ENCODE results near the gene NTRK1. TPM values are rescaled to one million over a fixed set of nuclear protein-coding genes. Genes with fewer than 3 reads are reported as not detected.
"Not testable (repeated sequence)": the region's sequence is repeated elsewhere in the genome, so short reads cannot be mapped to it uniquely, and the experiment has no call there.

NTRK1 gene
- total RNA-seq, 1 donor from 2014 or later = 54.3 TPM

DNA sequence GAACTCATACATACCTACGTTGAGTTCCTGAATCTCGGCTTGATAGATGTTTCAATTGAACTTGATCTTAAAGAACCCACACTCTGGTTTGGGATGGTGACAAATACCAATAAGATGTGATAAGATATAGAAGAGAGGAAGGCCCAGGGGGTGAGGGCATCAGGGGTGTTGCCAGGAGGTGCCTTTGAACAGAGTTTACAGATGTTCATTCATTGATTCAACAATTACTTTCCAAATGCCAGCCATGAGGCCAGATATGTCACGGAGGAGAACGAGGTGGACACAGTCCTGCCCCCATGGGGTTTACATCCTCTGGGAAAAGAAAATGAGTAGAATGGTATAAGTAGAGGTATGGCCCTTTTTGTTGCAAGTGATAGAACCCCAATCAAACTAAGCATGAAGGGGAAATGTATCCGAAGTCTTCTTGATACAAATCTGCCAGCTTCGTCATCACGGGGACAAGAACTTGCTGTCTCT lies 60.4 kb downstream of the NTRK1 start:
- peaks cover 74% of the 10 kb centered on the region for H3K27me3 Mint-ChIP-seq
- no peak overlapping the region for H3K4me3 Mint-ChIP-seq
- H3K9me3 Mint-ChIP-seq = no peaks in the 10 kb centered on the region
- H3K27ac Mint-ChIP-seq = no peak overlapping the region
- peaks cover 8% of the 10 kb centered on the region for H3K4me1 Mint-ChIP-seq
- intact Hi-C loops (cut with micrococcal nuclease) = loop anchor here (5.0 to 10.0 kb wide), 5 partner anchors 56 to 486 kb away; partner anchors contain the start of gene NTRK1
- no peaks in the 10 kb centered on the region for H3K36me3 Mint-ChIP-seq (ENCODE audit: low read depth)
- DNase-seq = no peak

DNA sequence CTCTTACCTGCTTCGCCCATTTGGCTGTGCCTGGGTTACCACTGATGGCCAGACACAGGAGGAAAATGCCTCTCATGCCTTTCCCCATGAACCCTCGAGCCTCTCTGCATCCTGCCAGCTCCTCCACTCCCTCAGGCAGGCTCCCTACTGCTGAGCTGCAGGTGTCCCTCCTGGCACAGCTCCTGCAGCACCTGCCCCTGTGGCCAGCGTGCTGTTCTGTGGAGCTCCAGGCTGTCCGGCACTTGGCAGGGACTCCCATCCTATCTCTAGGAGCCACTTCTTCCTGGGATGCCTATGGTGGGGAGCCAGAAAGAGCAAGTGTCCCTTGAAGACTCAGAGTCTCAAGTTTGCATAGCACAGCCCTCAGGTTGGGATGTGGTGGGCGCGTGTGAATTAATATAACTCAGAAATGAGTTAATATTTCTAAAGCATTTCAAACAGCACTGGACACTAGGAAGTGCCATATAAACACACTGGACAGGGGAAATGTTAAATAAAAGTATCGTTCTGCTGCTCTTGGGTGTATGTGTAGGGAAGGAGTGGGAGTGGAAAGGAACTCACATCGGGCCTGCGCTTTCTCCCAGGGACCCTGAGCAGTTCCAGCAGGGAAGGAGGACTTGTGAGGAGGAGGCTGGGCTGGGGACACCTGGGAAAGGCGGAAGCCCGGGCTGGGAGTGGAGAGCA lies 62.5 kb downstream of the NTRK1 start:
- no peak for DNase-seq
- Mint-ChIP-seq H3K9me3 (no peaks in the 10 kb centered on the region), H3K4me1 (peaks cover 20% of the 10 kb centered on the region), H3K27me3 (peaks cover 84% of the 10 kb centered on the region), H3K27ac (peak overlapping the region; percentile 22), H3K36me3 (ENCODE audit: low read depth) (no peaks in the 10 kb centered on the region), H3K4me3 (no peak overlapping the region)
- intact Hi-C loops (cut with micrococcal nuclease) = loop anchor here (5.0 to 10.0 kb wide), 5 partner anchors 58 to 488 kb away; partner anchors contain the start of gene NTRK1

DNA sequence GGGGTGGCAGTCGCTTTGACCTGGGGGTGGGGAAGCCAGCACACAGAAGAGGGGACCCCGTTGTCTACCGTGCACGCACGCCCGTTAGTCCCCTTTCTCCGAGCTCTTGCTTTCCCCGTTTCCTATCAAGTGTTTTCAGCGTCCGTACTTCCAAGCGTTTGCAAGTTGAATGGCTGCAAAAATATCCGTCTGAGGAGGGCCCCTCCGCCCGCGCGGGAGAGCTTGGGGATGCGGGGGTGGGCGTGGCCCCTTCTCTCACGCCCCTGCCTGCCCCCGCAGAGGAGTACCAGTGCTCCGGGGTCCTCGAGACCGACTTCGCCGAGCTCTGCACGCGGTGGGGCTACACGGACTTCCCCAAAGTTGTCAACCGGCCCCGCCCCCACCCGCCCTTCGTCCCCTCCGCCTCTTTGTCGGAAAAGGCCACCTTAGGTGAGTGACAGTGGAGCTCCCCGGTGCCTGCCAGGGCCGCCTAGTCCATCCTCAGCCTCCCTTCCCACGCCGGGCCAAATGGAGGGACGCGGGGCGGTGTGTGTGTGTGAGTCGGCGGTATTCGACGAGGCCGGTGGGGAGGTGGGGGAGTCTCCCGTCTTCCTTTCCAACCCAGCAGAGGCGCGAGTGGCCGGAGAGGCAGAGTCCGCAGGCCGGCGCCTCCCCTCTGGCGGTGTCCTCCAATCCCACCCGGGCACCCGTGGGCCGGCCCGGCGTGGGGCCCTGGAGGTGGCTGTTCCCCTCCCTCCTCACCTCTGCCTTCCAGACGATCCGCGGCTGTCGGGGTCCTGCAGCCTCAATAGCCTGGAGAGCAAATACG lies 63.2 kb downstream of the NTRK1 start:
- DNase-seq = no peak
- Mint-ChIP-seq H3K36me3 (ENCODE audit: low read depth) (no peaks in the 10 kb centered on the region), H3K27me3 (peaks cover 85% of the 10 kb centered on the region), H3K27ac (no peak overlapping the region), H3K4me1 (peaks cover 22% of the 10 kb centered on the region), H3K4me3 (no peak overlapping the region), H3K9me3 (no peaks in the 10 kb centered on the region)
- intact Hi-C loops (cut with micrococcal nuclease) = loop anchor here (5.0 to 10.0 kb wide), 5 partner anchors 59 to 489 kb away; partner anchors contain the start of gene NTRK1

DNA sequence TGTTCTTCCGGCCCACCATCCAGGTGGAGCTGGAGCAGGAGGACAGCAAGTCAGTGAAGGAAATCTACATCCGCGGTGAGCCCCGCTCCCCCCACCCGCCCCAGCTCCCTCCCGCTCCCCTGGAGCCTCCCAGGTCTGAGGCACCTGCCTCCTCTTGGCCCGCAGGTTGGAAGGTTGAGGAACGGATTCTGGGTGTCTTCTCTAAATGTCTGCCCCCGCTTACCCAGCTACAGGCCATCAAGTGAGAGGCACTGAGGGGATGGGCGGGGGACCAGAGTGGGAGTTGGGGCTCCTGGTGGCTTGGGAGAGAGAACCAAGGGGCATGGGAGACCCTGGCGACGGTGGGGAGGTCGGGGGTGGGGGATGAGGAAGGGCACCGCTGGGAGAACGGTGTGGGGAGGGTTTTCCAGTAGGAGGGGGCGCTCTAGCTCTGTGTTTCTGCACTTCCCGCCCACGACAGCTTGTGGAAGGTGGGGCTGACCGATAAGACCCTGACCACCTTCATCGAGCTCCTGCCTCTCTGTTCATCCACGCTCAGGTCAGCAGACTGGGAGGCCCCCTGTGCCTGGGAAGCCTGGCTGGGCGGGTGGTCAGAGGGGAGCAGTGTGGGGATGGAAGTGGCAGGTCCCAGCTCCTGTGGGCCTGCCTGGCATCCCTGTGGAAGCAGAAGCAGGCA lies 64.0 kb downstream of the NTRK1 start:
- Mint-ChIP-seq H3K27me3 (peaks cover 87% of the 10 kb centered on the region), H3K4me1 (peaks cover 22% of the 10 kb centered on the region), H3K9me3 (no peaks in the 10 kb centered on the region), H3K4me3 (no peak overlapping the region), H3K36me3 (ENCODE audit: low read depth) (no peaks in the 10 kb centered on the region), H3K27ac (no peak overlapping the region)
- DNase-seq = no peak
- intact Hi-C loops (cut with micrococcal nuclease) = loop anchor here (5.0 to 10.0 kb wide), 5 partner anchors 60 to 490 kb away; partner anchors contain the start of gene NTRK1

DNA sequence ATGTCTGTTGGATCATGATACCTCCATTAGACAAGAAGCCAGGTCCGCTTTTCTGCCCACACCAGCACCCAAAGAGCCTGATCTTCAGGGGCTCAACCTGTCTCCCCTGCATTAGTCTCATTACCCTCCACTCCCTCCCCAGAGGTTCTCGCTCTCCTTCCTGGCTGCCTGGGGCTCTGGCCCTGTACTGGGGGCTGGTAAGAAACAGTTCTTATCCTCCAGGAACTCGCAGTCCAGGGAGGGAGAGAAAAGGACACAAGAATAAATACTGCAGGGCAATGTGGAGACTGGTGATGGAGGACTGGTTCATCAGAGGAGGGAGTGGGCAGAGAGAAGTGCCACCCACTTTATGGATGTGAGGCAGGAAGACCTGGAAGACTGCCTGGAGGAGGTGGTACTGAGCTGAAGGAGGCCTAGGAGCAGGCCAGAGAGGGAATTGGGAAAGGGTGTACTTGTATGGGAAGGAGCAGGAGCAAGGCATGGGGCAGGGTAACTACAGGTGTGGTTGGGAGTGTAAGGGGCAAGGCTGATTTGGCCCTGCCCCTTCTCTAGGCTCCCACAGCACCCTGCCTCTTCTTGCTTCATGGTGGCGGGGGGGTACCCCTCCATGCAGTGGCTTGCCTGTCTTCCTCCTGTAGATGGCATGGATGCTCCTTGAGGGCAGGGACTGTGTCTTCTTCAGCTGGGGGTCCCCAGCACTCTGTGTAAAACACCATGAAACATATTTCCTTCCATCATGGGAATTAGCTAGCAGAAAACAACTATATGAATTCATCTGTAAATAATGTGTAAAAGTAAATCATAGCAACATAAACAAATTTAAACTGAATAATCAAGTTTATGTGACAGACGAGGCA lies 64.7 kb downstream of the NTRK1 start:
- Mint-ChIP-seq H3K27ac (peak overlapping the region; percentile 61), H3K4me3 (no peak overlapping the region), H3K4me1 (peaks cover 22% of the 10 kb centered on the region), H3K27me3 (peaks cover 85% of the 10 kb centered on the region), H3K36me3 (ENCODE audit: low read depth) (no peaks in the 10 kb centered on the region), H3K9me3 (no peaks in the 10 kb centered on the region)
- intact Hi-C loops (cut with micrococcal nuclease) = loop anchor here (10.0 kb wide), 3 partner anchors 61 to 491 kb away; partner anchors contain the start of gene NTRK1
- DNase-seq = no peak

DNA sequence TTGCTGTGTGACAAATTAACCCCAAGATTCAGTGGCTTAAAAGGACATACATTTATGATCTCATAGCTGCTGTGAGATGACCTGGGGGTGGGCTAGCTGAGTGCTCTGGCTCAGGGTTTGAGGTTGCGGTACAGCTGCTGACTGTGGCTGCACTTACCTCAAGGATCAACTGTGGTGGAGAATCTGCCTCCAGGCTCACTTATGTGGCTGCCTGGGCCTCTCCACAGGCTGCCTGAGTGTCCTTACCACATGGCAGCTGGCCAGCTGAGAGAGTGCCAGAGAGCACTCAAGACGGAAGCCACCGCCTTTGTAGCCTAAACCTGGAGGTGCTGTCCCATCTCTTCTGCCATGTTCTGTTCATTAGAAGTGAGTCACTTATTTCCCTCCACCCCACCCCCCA lies 65.5 kb downstream of the NTRK1 start:
- intact Hi-C loops (cut with micrococcal nuclease) = loop anchor here (10.0 kb wide), 3 partner anchors 61 to 491 kb away; partner anchors contain the start of gene NTRK1
- Mint-ChIP-seq H3K9me3 (no peaks in the 10 kb centered on the region), H3K4me1 (peaks cover 20% of the 10 kb centered on the region), H3K27me3 (peaks cover 84% of the 10 kb centered on the region), H3K4me3 (no peak overlapping the region), H3K27ac (no peak overlapping the region), H3K36me3 (ENCODE audit: low read depth) (no peaks in the 10 kb centered on the region)
- DNase-seq = peak; percentile 72

DNA sequence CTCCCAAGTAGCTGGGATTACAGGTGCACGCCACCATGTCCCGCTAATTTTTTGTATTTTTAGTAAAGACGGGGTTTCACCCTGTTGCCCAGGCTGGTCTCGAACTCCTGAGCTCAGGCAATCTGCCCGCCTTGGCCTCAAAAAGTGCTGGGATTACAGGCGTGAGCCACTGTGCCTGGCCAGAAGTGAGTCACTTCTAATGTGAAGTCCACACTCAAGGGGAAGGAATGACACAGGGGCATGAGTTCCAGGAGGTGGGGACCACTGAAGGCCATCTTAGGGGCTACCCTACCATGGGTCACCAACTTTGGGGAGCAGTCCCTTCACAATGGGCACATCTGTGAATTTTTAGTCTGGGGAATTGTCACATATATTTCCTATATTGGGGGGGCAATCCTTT lies 66.0 kb downstream of the NTRK1 start:
- DNase-seq; H3K27ac Mint-ChIP-seq; H3K36me3 Mint-ChIP-seq (ENCODE audit: low read depth); H3K9me3 Mint-ChIP-seq; H3K4me3 Mint-ChIP-seq: not testable (repeated sequence)
- Mint-ChIP-seq H3K27me3 (peaks cover 83% of the 10 kb centered on the region), H3K4me1 (peaks cover 23% of the 10 kb centered on the region)
- intact Hi-C loops (cut with micrococcal nuclease) = loop anchor here (1.0 to 10.0 kb wide), 4 partner anchors 34 to 492 kb away; partner anchors contain the start of gene NTRK1

DNA sequence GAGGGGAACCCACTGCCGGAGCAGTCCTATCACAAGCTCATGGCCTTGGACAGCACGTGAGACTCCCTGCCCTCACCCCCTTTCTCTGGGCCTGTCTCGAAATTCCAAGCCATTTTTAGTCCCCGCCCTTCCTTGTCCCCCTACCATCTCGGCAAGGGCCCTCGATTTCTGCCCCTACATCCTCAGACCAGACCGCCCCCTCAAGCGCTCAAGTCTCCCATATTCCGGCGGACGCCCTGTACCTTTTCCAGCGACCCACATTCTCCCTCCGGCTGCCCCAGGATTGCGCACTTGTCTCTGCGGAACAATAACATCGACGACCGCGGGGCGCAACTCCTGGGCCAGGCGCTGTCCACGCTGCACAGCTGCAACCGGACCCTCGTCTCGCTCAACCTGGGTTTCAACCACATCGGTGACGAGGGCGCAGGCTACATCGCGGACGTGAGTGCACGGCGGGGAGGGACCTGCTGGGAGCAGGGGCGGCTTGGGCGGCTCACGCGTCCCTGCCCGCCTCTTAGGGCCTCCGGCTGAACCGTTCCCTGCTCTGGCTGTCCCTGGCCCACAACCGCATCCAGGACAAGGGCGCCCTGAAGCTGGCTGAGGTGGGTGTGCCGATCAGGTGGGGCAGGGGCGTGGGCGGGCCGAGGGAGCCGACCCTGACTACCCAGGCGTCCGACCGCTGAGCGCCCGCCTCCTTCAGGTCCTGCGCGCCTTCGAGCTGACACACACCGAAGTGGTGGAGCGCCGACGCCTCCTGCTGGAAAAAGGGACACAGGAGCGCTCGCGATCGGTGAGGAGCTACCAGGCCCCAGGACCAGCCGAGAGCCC lies 66.8 kb downstream of the NTRK1 start:
- Mint-ChIP-seq H3K36me3 (ENCODE audit: low read depth) (no peaks in the 10 kb centered on the region), H3K27me3 (peaks cover 76% of the 10 kb centered on the region), H3K4me3 (peak overlapping the region; percentile 53), H3K9me3 (no peaks in the 10 kb centered on the region), H3K27ac (no peak overlapping the region), H3K4me1 (peaks cover 23% of the 10 kb centered on the region)
- DNase-seq = peak; percentile 92
- intact Hi-C loops (cut with micrococcal nuclease) = loop anchor here (1.0 to 10.0 kb wide), 5 partner anchors 35 to 493 kb away; partner anchors contain the start of gene NTRK1

DNA sequence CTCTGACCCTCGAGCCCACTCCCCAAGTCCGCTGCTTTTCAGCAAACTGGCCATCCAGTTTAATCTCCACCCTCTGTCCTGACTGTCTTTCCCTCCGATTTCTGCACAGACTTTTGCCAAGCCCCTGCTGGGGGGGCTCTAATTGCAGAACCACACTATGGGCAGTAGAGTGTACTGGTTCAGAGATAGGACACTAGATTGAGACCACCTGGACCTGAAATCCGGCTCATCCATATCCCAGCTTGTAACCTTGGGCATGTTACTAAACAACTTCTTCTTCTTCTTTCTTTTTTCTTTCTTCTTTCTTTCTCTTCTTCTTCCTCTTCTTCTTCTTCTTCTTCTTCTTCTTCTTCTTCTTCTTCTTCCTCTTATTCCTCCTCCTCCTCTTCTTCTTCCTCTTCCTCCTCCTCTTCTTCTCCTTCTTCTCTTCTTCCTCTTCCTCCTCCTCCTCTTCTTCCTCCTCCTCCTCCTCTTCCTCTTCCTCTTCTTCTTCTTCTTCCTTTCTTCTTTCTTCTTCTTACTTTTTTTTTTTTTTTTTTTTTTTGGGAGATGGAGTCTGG lies 67.5 kb downstream of the NTRK1 start:
- peak overlapping the region; percentile 45 for H3K27ac Mint-ChIP-seq
- no peaks in the 10 kb centered on the region for H3K36me3 Mint-ChIP-seq (ENCODE audit: low read depth)
- intact Hi-C loops (cut with micrococcal nuclease) = loop anchor here (2.0 to 10.0 kb wide), 4 partner anchors 63 to 493 kb away; partner anchors contain the start of gene NTRK1
- no peak for DNase-seq
- H3K27me3 Mint-ChIP-seq = peaks cover 70% of the 10 kb centered on the region
- H3K4me3 Mint-ChIP-seq = peak overlapping the region; percentile 53
- H3K4me1 Mint-ChIP-seq = peaks cover 23% of the 10 kb centered on the region
- no peaks in the 10 kb centered on the region for H3K9me3 Mint-ChIP-seq

DNA sequence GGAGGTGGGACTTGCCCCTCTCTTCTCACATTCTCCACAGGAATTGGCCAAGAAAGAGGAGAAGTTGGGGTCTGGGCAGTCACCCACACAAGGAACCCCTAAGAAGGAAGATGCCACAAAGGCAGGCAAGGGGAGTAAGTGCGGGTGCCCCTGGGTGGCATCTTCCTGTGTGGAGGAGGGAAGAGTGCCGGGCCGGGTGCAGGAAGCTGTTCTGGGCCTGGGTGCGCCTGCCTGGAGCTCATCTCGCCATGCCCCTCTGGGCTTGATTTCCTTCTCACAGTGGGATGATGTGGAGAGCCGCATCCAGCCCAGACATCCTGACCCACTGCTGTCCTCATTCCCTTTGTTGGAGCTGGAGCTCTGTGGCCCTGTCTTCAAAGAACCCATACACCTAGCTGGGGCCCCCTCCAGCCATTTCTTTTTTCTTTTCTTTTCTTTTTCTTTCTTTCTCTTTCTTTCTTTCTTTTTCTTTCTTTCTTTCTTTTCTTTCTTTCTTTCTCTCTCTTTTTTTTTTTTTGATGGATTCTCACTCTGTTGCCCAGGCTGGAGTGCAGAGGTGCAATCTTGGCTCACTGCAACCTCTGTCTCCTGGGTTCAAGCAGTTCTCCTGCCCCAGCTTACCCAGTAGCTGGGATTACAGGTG lies 69.1 kb downstream of the NTRK1 start:
- no peak for DNase-seq
- peaks cover 21% of the 10 kb centered on the region for H3K4me1 Mint-ChIP-seq
- no peak overlapping the region for H3K27ac Mint-ChIP-seq
- H3K27me3 Mint-ChIP-seq = peaks cover 62% of the 10 kb centered on the region
- H3K4me3 Mint-ChIP-seq = no peak overlapping the region
- H3K36me3 Mint-ChIP-seq (ENCODE audit: low read depth) = no peaks in the 10 kb centered on the region
- H3K9me3 Mint-ChIP-seq = no peaks in the 10 kb centered on the region
- intact Hi-C loops (cut with micrococcal nuclease) = loop anchor here (2.0 to 10.0 kb wide), 4 partner anchors 65 to 495 kb away; partner anchors contain the start of gene NTRK1

DNA sequence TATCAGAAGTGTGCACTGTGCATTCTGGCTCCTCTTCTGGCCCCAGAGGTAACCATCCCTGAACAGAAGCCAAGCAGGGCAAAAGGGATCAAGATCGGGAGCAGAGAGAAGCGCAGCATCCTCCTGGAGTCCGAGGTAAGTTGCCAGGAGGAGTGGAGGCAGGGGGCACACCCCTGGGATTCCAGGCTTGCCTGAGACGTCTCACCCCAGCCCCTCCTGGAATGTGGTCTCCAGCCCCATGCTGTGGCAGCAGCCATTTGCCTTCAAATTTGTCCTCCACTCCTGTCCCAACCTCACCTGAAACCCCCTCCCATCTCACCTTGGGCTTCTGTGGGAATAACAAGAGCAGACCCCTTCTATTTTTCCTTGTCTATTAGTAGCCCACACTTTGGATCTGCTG lies 69.8 kb downstream of the NTRK1 start:
- DNase-seq = no peak
- no peaks in the 10 kb centered on the region for H3K36me3 Mint-ChIP-seq (ENCODE audit: low read depth)
- no peak overlapping the region for H3K27ac Mint-ChIP-seq
- H3K9me3 Mint-ChIP-seq = no peaks in the 10 kb centered on the region
- H3K4me3 Mint-ChIP-seq = no peak overlapping the region
- intact Hi-C loops (cut with micrococcal nuclease) = no loop called here
- H3K27me3 Mint-ChIP-seq = peaks cover 54% of the 10 kb centered on the region
- H3K4me1 Mint-ChIP-seq = peaks cover 21% of the 10 kb centered on the region

All from activated CD4-positive, alpha-beta T cell treated with anti-CD3 and anti-CD28 coated beads, Interleukin-2, amount 10 ng/mL, durations not matched to agents 24 days and 14 days (primary cell).